Breast epithelium (tissue), 3 donors: ENCODE data around the gene SYK.

ENCODE experiments used
- POLR2A ChIP-seq: fragments of 450-650 bp; IDR thresholded peaks from one replicate; pipeline ENCODE4 v1.6.1; 2016; ENCODE audit warnings: antibody characterized with exemption, mild to moderate bottlenecking, moderate library complexity
- POLR2AphosphoS5 ChIP-seq, 3 donors: sonication (generic); formaldehyde crosslinking; IDR thresholded peaks; one replicate each; pipeline ENCODE4 v1.6.1; 2017; ENCODE audit warnings: antibody characterized with exemption in 3 of 3
- TF ChIP-seq, protein P1 (sequence below), 3 donors: fragments of 450-650 bp; IDR thresholded peaks; one replicate each; pipeline ENCODE4 v1.5.1; 2016 to 2017; ENCODE audit warnings: antibody characterized with exemption in 3 of 3, mild to moderate bottlenecking in 3 of 3, moderate library complexity in 3 of 3

GRCh38 chr9:90834828-90835595, 33.4 kb downstream of the SYK start:
- TF ChIP-seq, protein P1, sequence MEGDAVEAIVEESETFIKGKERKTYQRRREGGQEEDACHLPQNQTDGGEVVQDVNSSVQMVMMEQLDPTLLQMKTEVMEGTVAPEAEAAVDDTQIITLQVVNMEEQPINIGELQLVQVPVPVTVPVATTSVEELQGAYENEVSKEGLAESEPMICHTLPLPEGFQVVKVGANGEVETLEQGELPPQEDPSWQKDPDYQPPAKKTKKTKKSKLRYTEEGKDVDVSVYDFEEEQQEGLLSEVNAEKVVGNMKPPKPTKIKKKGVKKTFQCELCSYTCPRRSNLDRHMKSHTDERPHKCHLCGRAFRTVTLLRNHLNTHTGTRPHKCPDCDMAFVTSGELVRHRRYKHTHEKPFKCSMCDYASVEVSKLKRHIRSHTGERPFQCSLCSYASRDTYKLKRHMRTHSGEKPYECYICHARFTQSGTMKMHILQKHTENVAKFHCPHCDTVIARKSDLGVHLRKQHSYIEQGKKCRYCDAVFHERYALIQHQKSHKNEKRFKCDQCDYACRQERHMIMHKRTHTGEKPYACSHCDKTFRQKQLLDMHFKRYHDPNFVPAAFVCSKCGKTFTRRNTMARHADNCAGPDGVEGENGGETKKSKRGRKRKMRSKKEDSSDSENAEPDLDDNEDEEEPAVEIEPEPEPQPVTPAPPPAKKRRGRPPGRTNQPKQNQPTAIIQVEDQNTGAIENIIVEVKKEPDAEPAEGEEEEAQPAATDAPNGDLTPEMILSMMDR (IDR thresholded peaks at IDR 0.05): no peak
- TF ChIP-seq POLR2AphosphoS5 (IDR thresholded peaks at IDR 0.05) (no peak), POLR2A (no peak)
